MM.1S (cell line): ENCODE results near the gene RGS19.

Experiments
- DNase-seq: peaks from one replicate; pipeline ENCODE4 v3.0.0-alpha.2; 2015
- H2AFZ ChIP-seq: fragments of 300-600 bp; sonication (generic); 2 replicates; pipeline ENCODE4 v1.6.0; 2016; ENCODE audit warnings: antibody characterized with exemption, low read length
- H3F3A ChIP-seq: fragments of 300-600 bp; sonication (generic); 2 replicates; pipeline ENCODE4 v1.6.1; 2016; ENCODE audit warnings: mild to moderate bottlenecking, antibody characterized with exemption, low read length, moderate library complexity, mixed read lengths; ENCODE audit not compliant: insufficient read depth
- H3K27ac ChIP-seq: fragments of 300-600 bp; sonication (generic); 2 replicates; pipeline ENCODE4 v1.5.1; 2016; ENCODE audit warnings: mild to moderate bottlenecking, low read length
- H3K27me3 ChIP-seq: fragments of 300-600 bp; sonication (generic); replicated peaks from 2 replicates; pipeline ENCODE4 v1.6.0; 2016; ENCODE audit warnings: low read length; ENCODE audit not compliant: insufficient read depth
- H3K36me3 ChIP-seq: fragments of 300-600 bp; sonication (generic); replicated peaks from 2 replicates; pipeline ENCODE4 v1.6.1; 2016; ENCODE audit warnings: mild to moderate bottlenecking, low read length, mixed read lengths; ENCODE audit not compliant: insufficient read depth
- H3K4me1 ChIP-seq: fragments of 300-600 bp; sonication (generic); 2 replicates; pipeline ENCODE4 v1.6.1; 2016; ENCODE audit warnings: low read length, mixed read lengths
- H3K4me2 ChIP-seq: fragments of 300-600 bp; sonication (generic); 2 replicates; pipeline ENCODE4 v1.6.0; 2016; ENCODE audit warnings: low read depth, low read length
- H3K4me3 ChIP-seq: fragments of 300-600 bp; sonication (generic); 2 replicates; pipeline ENCODE4 v1.5.1; 2016; ENCODE audit warnings: low read length, mixed read lengths
- H3K79me2 ChIP-seq: fragments of 300-600 bp; sonication (generic); 2 replicates; pipeline ENCODE4 v1.6.1; 2016; ENCODE audit warnings: mixed run types, low read length, mixed read lengths
- H3K9ac ChIP-seq: fragments of 300-600 bp; sonication (generic); 2 replicates; pipeline ENCODE4 v1.6.1; 2016; ENCODE audit warnings: low read length, mixed read lengths
- H3K9me2 ChIP-seq: fragments of 300-600 bp; sonication (generic); replicated peaks from 2 replicates; pipeline ENCODE4 v1.6.1; 2016; ENCODE audit warnings: mild to moderate bottlenecking, low read length, mixed read lengths; ENCODE audit not compliant: insufficient read depth
- H3K9me3 ChIP-seq: fragments of 300-600 bp; sonication (generic); replicated peaks from 2 replicates; pipeline ENCODE4 v1.6.1; 2016; ENCODE audit warnings: mild to moderate bottlenecking, low read length, mixed read lengths; ENCODE audit not compliant: insufficient read depth
- H4K20me1 ChIP-seq: fragments of 300-600 bp; sonication (generic); 2 replicates; pipeline ENCODE4 v1.6.1; 2016; ENCODE audit warnings: mild to moderate bottlenecking, low read length, moderate library complexity, mixed read lengths; ENCODE audit not compliant: insufficient read depth
- CTCF ChIP-seq: fragments of 300-600 bp; sonication (generic); IDR thresholded peaks from 2 replicates; pipeline ENCODE4 v1.5.1; 2016; ENCODE audit warnings: antibody characterized with exemption, low read length, mixed read lengths
- EZH2 ChIP-seq: fragments of 300-600 bp; sonication (generic); optimal IDR thresholded peaks from 2 replicates; pipeline ENCODE3; 2017; ENCODE audit warnings: low read depth, mild to moderate bottlenecking, antibody characterized with exemption, low read length, mixed read lengths
- EZH2phosphoT487 ChIP-seq: fragments of 300-600 bp; sonication (generic); IDR thresholded peaks from 2 replicates; pipeline ENCODE4 v1.6.1; 2018; ENCODE audit warnings: antibody characterized with exemption, low read length

The RGS19 gene

DNA sequence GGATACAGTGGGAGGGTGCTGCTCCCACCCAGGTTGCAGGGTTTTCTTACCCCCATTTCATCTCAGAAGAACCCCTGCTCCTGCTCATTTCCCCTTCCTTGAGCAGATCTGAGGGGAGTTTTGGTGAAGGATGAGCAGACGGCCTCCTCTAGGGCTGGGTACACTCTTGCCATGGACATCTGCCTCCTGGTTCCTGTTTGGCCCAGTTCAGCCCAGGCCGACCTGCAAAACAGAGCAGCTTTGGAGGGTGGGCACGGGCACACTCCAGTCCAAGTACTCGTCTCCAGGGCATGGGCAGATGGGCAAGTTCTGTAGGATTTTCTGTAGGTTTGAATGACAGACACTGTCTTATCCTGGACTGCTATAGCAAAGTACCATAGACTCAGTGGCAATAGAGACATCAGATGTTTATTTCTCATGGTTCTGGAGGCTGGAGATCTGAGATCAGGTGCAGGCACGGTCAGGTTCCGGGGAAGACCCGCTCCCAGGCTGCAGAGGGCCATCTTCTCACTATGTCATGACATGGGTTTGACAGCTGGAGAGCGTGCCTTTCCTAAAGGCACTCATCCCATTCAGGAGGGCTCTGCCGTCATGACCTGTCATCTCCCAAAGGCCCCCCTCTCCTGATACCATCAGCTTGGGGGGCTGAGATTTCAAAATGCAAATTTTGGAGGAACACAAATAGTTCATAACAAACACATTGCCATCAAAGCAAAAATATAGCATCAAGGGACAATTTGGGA lies 21.8 kb upstream of the RGS19 start:
- no peak overlapping the region for H3K9ac ChIP-seq

GRCh38 chr20:64100566-64100888 lies 21.2 kb upstream of the RGS19 start:
- H3K27me3 ChIP-seq, result peaks cover 77% of the 10 kb centered on the region
- no peaks in the 10 kb centered on the region for H3K79me2 ChIP-seq
- no peaks in the 10 kb centered on the region for H3K36me3 ChIP-seq
- no peaks in the 10 kb centered on the region for H4K20me1 ChIP-seq
- no peaks in the 10 kb centered on the region for H3K9me2 ChIP-seq
- no peaks in the 10 kb centered on the region for H3K9me3 ChIP-seq
- DNase-seq, result no peak
- no peak overlapping the region for H3K4me3 ChIP-seq
- no peak overlapping the region for H3K4me2 ChIP-seq
- no peaks in the 10 kb centered on the region for H3F3A ChIP-seq
- no peak overlapping the region for H3K9ac ChIP-seq
- peak overlapping the region; percentile 21; the same call in 1 of the 2 replicates for H3K27ac ChIP-seq
- H2AFZ ChIP-seq, result no peak overlapping the region
- no peak for TF ChIP-seq CTCF
- peaks cover 13% of the 10 kb centered on the region for H3K4me1 ChIP-seq

More for the DNA sequence above, 21.8 kb upstream of the RGS19 start:
- H3K27ac ChIP-seq, result no peak overlapping the region
- peaks cover 76% of the 10 kb centered on the region for H3K27me3 ChIP-seq
- H3K9me3 ChIP-seq, result no peaks in the 10 kb centered on the region
- peaks cover 13% of the 10 kb centered on the region for H3K4me1 ChIP-seq
- no peak overlapping the region for H2AFZ ChIP-seq
- H3K79me2 ChIP-seq, result no peaks in the 10 kb centered on the region
- H3K36me3 ChIP-seq, result no peaks in the 10 kb centered on the region
- no peak overlapping the region for H3K4me3 ChIP-seq
- H3K9me2 ChIP-seq, result no peaks in the 10 kb centered on the region
- H3K4me2 ChIP-seq, result no peak overlapping the region
- H3F3A ChIP-seq, result no peaks in the 10 kb centered on the region
- no peak for TF ChIP-seq CTCF
- no peaks in the 10 kb centered on the region for H4K20me1 ChIP-seq
- no peak for DNase-seq

DNA sequence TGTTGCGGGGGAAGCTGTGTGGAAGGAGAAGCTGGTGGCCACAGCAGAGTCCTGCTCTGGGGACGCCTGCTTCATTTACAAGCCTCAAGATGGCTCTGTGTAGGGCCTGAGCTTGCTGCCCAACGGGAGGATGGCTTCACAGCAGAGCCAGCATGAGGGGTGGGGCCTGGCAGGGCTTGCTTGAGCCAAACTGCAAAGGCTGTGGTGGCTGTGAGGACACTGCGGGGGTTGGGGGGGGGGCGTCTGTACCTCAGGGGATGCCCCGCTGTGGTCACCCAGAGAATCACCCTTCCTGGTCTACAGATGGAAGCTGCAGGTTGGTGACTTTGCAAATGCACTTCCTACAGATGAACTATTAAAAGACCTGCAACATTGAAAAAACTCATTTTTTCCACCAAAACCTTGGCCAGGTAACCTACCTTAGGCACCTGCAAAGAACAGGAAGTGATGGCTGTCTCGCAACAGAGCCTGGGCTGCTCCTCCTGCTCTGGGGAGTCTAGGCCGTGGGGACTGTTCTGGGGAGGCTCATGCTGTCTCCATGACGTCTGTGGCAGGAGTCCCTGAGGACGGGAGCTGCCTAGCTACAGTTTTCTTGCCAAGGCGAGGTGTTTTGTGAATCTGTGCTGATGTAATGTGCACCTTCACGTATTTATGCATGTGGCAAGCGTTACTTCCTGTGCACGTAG lies 20.7 kb upstream of the RGS19 start:
- TF ChIP-seq CTCF (no peak), EZH2 (no peak), EZH2phosphoT487 (no peak)
- Histone ChIP-seq H3K9me2 (no peaks in the 10 kb centered on the region), H3K79me2 (no peaks in the 10 kb centered on the region), H3K4me3 (no peak overlapping the region), H3K4me1 (peaks cover 13% of the 10 kb centered on the region), H3K9ac (no peak overlapping the region), H3K27me3 (peaks cover 77% of the 10 kb centered on the region), H3K36me3 (no peaks in the 10 kb centered on the region), H3K27ac (peak overlapping the region; percentile 21; the same call in 1 of the 2 replicates), H3K9me3 (no peaks in the 10 kb centered on the region), H4K20me1 (no peaks in the 10 kb centered on the region), H3K4me2 (peak overlapping the region; percentile 25; the same call in 1 of the 2 replicates), H2AFZ (no peak overlapping the region), H3F3A (no peaks in the 10 kb centered on the region)
- peak; percentile 25 for DNase-seq
